HG02884 (cell line): ENCODE results near the gene TRIM15.
"Not testable (repeated sequence)": the region's sequence is repeated elsewhere in the genome, so short reads cannot be mapped to it uniquely, and the experiment has no call there.

ENCODE experiments used
- ATAC-seq: cut with Tn5 transposase; IDR thresholded peaks from one replicate; pipeline ENCODE4 v1.9.1; 2021; ENCODE audit warnings: mild to moderate bottlenecking, moderate library complexity; ENCODE audit not compliant: unreplicated experiment

The TRIM15 gene

GRCh38 chr6:30195951-30196350 is 32.6 kb downstream of the TRIM15 start:
- ATAC-seq = no peak

- no peak for ATAC-seq
Observed at GRCh38 chr6:30196376-30196775, 33.0 kb downstream of the TRIM15 start.

DNA sequence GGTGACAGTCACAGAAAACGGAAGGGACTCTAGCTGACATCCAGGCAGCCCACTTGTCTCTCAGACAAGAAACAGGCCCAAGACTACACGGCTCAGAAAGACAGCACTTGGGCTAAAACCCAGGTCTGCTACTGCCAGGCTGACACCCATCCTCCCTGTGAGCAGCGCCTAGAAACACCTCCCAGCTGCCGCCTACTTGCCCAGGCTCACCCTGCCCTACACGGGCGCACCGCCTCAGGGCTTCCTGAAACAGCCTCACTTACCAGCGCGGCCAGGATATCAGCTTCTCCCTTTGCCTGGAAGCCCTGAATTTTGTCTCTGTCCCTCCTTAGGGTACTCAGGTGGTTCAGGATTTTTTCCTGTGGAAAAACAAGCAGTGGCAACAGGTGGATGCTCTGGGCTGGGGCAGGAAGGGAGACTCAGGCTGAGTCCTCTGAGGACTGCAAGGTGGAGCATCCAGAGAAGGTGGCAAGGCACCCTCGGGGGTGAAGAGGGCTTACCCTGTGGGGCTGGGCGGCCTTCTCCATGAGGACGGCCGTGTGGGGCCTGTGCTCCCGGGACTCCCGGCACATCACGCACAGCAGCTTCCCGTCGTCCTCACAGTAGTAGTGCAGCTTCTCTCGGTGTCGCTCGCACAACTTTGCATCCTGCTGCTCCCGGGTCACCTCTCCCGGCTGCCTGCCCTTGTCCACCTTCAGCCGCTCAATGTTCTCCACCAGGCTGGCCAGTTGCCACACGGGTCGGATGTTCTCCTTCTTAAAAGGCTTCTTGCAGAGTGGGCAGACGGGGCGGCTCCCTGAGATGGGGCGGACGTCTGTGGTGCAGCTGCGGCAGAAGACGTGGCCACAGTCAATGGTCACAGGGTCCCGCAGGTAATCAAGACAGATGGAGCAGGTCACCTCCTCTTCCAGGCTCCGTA is 35.1 kb downstream of the TRIM15 start:
- ATAC-seq = no peak

DNA sequence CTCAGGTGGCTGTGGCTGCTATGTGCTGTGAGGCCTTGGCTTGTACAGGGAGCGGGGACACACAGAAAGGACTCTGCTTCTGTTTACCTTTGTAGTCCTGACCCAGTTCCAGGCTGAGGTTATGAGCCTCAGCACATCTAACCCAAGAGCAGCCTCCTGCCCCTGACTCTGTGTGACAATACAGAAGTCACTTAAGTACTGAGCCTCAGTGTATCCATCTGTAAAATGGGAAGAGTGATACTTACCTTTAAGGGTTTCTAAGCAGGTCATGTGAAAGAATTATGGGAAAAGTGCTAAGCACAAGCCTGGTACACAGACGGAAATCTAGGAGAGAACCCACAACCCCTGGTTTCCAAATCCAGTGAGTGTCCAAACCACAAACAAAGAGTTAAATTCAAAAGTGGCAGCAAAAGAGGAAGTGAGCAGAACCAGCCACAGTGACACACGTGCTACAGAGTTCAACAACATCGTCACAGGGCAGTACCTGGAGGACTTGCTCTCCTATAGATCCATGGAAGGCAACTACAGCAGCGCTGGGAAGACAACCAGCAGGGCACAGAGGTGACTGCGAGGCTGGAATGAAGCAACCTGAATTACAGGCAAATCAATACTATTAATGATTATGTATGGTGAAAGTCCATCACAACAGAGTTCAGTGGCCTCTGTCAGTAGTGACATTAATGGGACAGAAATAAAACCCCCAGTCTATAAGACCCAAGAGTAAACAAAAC is 37.4 kb downstream of the TRIM15 start:
- ATAC-seq = no peak

DNA sequence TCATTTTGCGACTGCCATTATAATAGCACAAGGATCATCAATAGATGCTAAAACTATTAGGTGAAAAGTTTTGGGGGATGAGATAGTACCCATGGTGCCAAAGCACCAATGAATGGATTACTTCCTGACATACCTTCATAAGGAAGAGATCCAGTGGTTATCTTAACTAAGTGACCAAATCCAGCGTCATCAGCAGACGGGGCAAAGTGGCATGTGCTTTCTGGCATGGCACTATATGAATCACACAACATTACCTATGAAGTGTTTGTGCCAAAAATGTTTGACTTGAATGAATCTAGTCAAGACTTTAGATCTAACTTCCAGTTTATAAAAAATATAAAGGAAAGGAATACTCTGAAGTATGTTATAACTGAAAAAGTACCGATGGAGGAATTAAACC is 39.0 kb downstream of the TRIM15 start:
- no peak for ATAC-seq

- no peak for ATAC-seq
Observed at GRCh38 chr6:30204116-30204515, 40.8 kb downstream of the TRIM15 start.

- ATAC-seq = no peak
Observed at GRCh38 chr6:30206152-30206551, 42.8 kb downstream of the TRIM15 start.

- ATAC-seq = no peak
Observed at GRCh38 chr6:30206799-30207618, 43.7 kb downstream of the TRIM15 start.

GRCh38 chr6:30207619-30208295 is 44.4 kb downstream of the TRIM15 start:
- no peak for ATAC-seq

GRCh38 chr6:30211306-30211705 is 48.0 kb downstream of the TRIM15 start:
- ATAC-seq = no peak

DNA sequence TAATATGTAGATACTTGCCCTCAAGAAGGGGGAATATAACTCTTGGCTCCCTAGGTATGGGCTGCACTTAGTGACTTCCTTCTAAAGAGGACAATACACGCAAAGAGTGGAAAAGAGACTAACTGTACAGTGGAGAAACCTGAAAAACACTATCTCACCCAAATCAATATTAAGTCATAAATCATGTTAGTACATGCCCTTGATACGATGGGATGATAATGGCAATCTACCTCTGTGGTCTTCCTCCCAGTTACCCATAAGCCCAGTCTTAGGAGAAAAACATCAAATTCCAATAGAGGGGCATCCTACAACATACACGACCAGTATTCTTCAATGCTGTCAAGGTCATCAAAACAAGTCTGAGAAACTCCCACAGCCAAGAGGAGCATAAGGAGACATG is 48.6 kb downstream of the TRIM15 start:
- no peak for ATAC-seq

GRCh38 chr6:30212865-30213666 is 49.7 kb downstream of the TRIM15 start, which contains the start of gene TRIM26:
Gene TRIM26, minus strand, starts transcription at chr6:30213406. Its CDS starts 14,303 bp downstream, at chr6:30199103.
- peak; percentile 72 for ATAC-seq

DNA sequence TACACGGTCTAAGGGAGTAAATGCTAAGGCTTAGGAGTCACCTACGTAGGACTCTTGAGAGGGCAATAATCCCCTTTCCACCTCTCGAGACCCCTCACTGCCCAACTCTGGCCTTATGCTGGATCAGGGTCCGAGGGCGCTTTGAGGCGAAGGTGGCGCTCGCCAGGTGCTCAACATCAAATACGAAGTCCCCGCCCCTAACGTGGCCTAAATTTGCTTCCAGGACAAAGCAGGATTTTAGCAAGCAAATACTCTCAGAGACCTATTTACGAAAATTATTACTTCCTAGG is 50.3 kb downstream of the TRIM15 start:
- no peak for ATAC-seq

DNA sequence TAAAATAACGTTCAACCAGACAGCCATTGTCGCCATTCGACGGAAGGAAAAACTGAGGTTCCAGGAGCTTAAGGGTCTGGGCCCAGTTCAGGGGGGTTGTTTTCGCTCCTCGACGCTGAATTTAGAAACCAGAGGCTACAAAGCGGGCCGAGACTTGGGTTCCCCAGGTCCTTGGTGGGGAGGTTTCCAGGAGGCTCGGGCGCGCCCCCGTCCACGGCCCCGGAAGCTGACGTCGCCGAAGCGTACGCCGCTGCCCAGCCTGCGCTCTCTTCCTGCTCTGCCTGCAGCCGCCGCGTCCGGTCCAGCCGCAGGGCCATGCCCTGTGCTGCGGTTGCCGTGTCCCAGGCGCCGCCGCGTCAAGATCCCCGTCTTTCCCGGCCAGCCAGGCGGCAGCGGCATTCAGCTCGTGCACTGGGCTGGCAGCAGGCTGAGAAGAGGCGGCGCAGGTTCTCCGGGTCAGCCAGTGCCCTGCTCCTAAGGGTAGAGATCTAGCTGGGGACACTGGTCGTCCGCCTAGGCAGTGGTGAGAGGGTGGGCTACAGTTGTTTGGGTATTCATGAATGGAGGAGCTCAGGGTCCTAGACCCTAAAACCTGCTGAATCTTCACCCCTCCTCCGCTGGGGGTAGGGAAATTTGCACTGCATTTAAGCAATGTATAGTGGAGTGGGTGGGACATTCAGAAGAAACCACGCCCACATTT is 50.8 kb downstream of the TRIM15 start:
- ATAC-seq = no peak

DNA sequence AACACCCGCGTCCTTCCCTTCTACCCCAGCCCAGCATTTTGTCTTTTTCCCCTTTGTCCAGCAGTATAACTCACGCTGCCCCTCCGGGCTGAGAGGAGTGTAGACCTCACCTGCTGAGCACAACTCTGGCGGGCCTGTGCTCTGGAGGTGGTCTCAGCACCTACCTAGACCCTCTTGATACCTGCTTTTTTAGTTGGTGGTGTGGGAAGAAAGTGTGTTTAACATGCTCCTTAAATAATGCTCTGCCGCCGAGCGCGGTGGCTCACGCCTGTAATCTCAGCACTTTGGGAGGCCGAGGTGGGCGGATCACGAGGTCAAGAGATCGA is 51.3 kb downstream of the TRIM15 start:
- ATAC-seq = no peak

- no peak for ATAC-seq
Observed at GRCh38 chr6:30216096-30216495, 52.8 kb downstream of the TRIM15 start.

GRCh38 chr6:30219244-30219643 is 55.9 kb downstream of the TRIM15 start:
- ATAC-seq = no peak

DNA sequence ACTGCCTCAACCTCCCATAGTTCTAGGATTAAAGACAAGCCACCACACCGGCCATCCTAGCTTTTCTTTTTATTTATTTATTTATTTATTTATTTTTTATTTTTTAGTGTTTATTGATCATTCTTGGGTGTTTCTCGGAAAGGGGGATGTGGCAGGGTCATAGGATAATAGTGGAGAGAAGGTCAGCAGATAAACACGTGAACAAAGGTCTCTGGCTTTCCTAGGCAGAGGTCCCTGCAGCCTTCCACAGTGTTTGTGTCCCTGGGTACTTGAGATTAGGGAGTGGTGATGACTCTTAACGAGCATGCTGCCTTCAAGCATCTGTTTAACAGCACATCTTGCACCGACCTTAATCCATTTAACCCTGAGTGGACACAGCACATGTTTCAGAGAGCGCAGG is 58.0 kb downstream of the TRIM15 start:
- ATAC-seq = not testable (repeated sequence)

- ATAC-seq = not testable (repeated sequence)
Observed at GRCh38 chr6:30221956-30222355, 58.6 kb downstream of the TRIM15 start.
